ENCODE measurements around the gene RHOF. TPM values are rescaled to one million over a fixed set of nuclear protein-coding genes. Genes with fewer than 3 reads are reported as not detected.

RHOF gene
- total and polyA plus RNA-seq, 2 of the 13 experiments (the other 11 are each of a cell fraction or from before 2014, with no cell fraction given) = 14.6 to 32.2 TPM

GRCh38 chr12:121828306-121828705 lies 34.8 kb upstream of the RHOF start (continued):
- TF ChIP-seq BATF2 (CRISPR knock-in tag; IDR thresholded peaks at IDR 0.05) (no peak), ZNF224 (CRISPR knock-in tag; IDR thresholded peaks at IDR 0.05) (no peak)

- DNase-seq (ENCODE audit: low spot score) (no peak), FAIRE-seq (no peak), ATAC-seq (peak; percentile 20)
- Histone ChIP-seq H3K36me3 (replicated peaks in 1 of 2; ENCODE audit: control insufficient read depth in 1 of 2, insufficient read depth in 2 of 2, low read length in 2 of 2) (peaks cover 25 to 48% of the 10 kb centered on the region in 2 experiments), H3K4me3 (replicated peaks in 1 of 3; ENCODE audit: insufficient read depth in 1 of 3, low read depth in 2 of 3, low read length in 3 of 3) (no peak overlapping the region), H2AFZ (ENCODE audit: low read length) (no peak overlapping the region), H3K4me1 (ENCODE audit: insufficient read depth, low read length) (no peaks in the 10 kb centered on the region), H3K9ac (ENCODE audit: insufficient read depth, low read depth, low read length) (no peak overlapping the region), H3K79me2 (ENCODE audit: insufficient read depth, low read length) (no peaks in the 10 kb centered on the region), H3K27me3 (ENCODE audit: control insufficient read depth in 1 of 2, insufficient read depth in 2 of 2, low read length in 2 of 2) (no peaks in the 10 kb centered on the region), H3K9me3 (ENCODE audit: low read length) (no peaks in the 10 kb centered on the region), H3K27ac (ENCODE audit: extremely low read length, insufficient read depth, low read length) (no peak overlapping the region), H3K4me2 (ENCODE audit: low read depth, low read length) (no peak overlapping the region), H4K20me1 (ENCODE audit: insufficient read depth, low read length) (no peaks in the 10 kb centered on the region)
- ChIA-PET POLR2A (interaction anchor here (1.3 to 2.5 kb wide), 3 partner anchors 33 to 61 kb away, joined by 4 to 7 read pairs (median 4); partner anchors contain the start of gene PSMD9), CTCF (ENCODE audit: low intra/inter-chr PET ratio, low total read pairs) (no interaction called here)
- WGBS (ENCODE audit: low lambda C conversion rate) = 96% methylated on average over 28 of the region's 48 CpGs
- no TSS peak for BruUV-seq (replicated peaks)
- TF ChIP-seq AGO2 (optimal IDR thresholded peaks at IDR 0.05; ENCODE audit: low read depth, low read length) (peak; percentile 62), THAP7 (CRISPR knock-in tag; IDR thresholded peaks at IDR 0.05) (no peak)
- in situ Hi-C loops (cut with HindIII; ENCODE audit: extremely low pct_ligation_motif_present, low pct_unique_long_range_greater_than_20kb) = no loop called here
- intact Hi-C loops (cut with micrococcal nuclease; ENCODE audit: unreplicated experiment) = no loop called here
Observed at GRCh38 chr12:121827351-121828099, 34.0 kb upstream of the RHOF start.

All from HepG2 (cell line).